Aorta (tissue), 5 donors: Measurements from ENCODE around the gene GKAP1. TPM values are rescaled to one million over a fixed set of nuclear protein-coding genes. Genes with fewer than 3 reads are reported as not detected.
"Not testable (repeated sequence)": the region's sequence is repeated elsewhere in the genome, so short reads cannot be mapped to it uniquely, and the experiment has no call there.

Experiments used
- ATAC-seq: fragments of 200-7000 bp; cut with Tn5 transposase; one replicate; pipeline ENCODE4 v1.9.1; 2022; ENCODE audit warnings: moderate library complexity; ENCODE audit not compliant: low FRiP score
- DNase-seq, 2 donors: peaks; one replicate each; pipeline ENCODE4 v3.0.0-alpha.2; 2020
- H3K27ac ChIP-seq, 2 donors: one replicate each; pipeline ENCODE4 v1.5.1; 2013; ENCODE audit warnings: low read length in 2 of 2, mild to moderate bottlenecking in 2 of 2, moderate library complexity in 2 of 2, control low read depth in 1 of 2, inconsistent platforms in 1 of 2, low read depth in 1 of 2
- H3K27me3 ChIP-seq, 2 donors: one replicate each; pipeline ENCODE4 v1.6.1; 2013; ENCODE audit warnings: control low read depth in 1 of 2, low read length in 1 of 2, mild to moderate bottlenecking in 1 of 2, moderate library complexity in 1 of 2; ENCODE audit not compliant: insufficient read depth in 2 of 2, control insufficient read depth in 1 of 2
- H3K36me3 ChIP-seq, 2 donors: one replicate each; pipeline ENCODE4 v1.6.1; 2013; ENCODE audit warnings: control low read depth in 1 of 2, low read length in 1 of 2, mild to moderate bottlenecking in 1 of 2; ENCODE audit not compliant: insufficient read depth in 2 of 2, control insufficient read depth in 1 of 2
- H3K4me1 ChIP-seq, 2 donors: one replicate each; pipeline ENCODE4 v1.6.1; 2013; ENCODE audit warnings: low read length in 2 of 2, control low read depth in 1 of 2, mild to moderate bottlenecking in 1 of 2, moderate library complexity in 1 of 2; ENCODE audit not compliant: insufficient read depth in 2 of 2, control insufficient read depth in 1 of 2
- H3K4me3 ChIP-seq, 2 donors: one replicate each; pipeline ENCODE4 v1.5.1; 2013; ENCODE audit warnings: low read length in 2 of 2, control low read depth in 1 of 2, mild to moderate bottlenecking in 1 of 2
- H3K9me3 ChIP-seq: one replicate; pipeline ENCODE4 v1.6.1; 2013; ENCODE audit warnings: mild to moderate bottlenecking, low read length; ENCODE audit not compliant: control insufficient read depth
- WGBS, 2 donors: extraction: QIAGEN DNeasy Blood & Tissue Kit; methylation state at CpG; one replicate each; pipeline ENCODE4 v1.1.7; 2013; 5-methylcytosine and 5-hydroxymethylcytosine counted together
- intact Hi-C, 2 donors: fragments of 100-400 bp; cut with DNase I; formaldehyde crosslinking; loops; one replicate each; pipeline versions ENCODE4 v1.14.2 to v1.15.0; 2022
- long read RNA-seq, 2 donors: library from polyadenylated mRNA; unstranded; transcript quantifications; one replicate each; pipeline ENCODE4 v2.0.0, GENCODE V29; 2020 to 2021
- polyA plus RNA-seq, 2 donors: library from polyadenylated mRNA; stranded (reverse); fragments of 200-250 nt; gene quantifications; one replicate each; pipeline ENCODE4 v1.2.3, GENCODE V29; 2013
- total RNA-seq, 2 donors: library from RNA; stranded (reverse); fragmentation: NEBNext Ultra II Directional; extraction: Animal tissue kit (Norgen Biotek cat#: 25700); gene quantifications; one replicate each; pipeline ENCODE4 v1.2.1, GENCODE V29; 2021
- donor health status: healthy with polysubstance abuse.
- donor health status: Bipolar disorder and iron deficiency.
- donor health status: DM: no; HTN: no; CAD: no.
- donor health status: DM: no; HTN: no; CAD: no.
- donor health status: DM: yes; HTN: yes; CAD: no.

GKAP1 gene
- total RNA-seq, result 10 to 100 TPM in 1 of 2 donors, 1 to 10 TPM in 1; 8.0 to 10.2 TPM
- polyA plus RNA-seq, result 10 to 100 TPM in 1 of 2 donors, 1 to 10 TPM in 1; 8.2 to 14.8 TPM
- long read RNA-seq, donor 1, result 0 reads
- long read RNA-seq, donor 2, partial matches to known transcripts, result 2 of 6 reads
- long read RNA-seq, donor 2, other reads (novel, unspliced or antisense), result 1 of 6 reads

- peak within 1 kb of the TSS in 1 of 2 donors; percentile 64 for H3K27ac ChIP-seq
- H3K27me3 ChIP-seq, intact Hi-C loops, H3K9me3 ChIP-seq, H3K36me3 ChIP-seq, H3K4me1 ChIP-seq: not testable (repeated sequence)
- 1% methylated on average over 19 to 103 of the region's 103 CpGs for WGBS, 2 donors
- ATAC-seq (peak; percentile 91), DNase-seq (peak; percentile 81 to 90)
- peak within 1 kb of the TSS; percentile 27 to 65 for H3K4me3 ChIP-seq
These were observed at the start of gene GKAP1 for GRCh38 chr9:83817356-83818278. TSS of gene GKAP1 (minus strand) at chr9:83817769. CDS start at chr9:83806517, 11,252 bp downstream.

GRCh38 chr9:83849895-83850294, 32.3 kb upstream of the GKAP1 start:
- H3K4me1 ChIP-seq, H3K9me3 ChIP-seq, H3K27me3 ChIP-seq, H3K36me3 ChIP-seq, ATAC-seq, H3K4me3 ChIP-seq, H3K27ac ChIP-seq, DNase-seq, intact Hi-C loops: not testable (repeated sequence)
- WGBS, 2 donors, result 95 to 98% methylated on average over 8 of the region's 8 CpGs

- H3K27ac ChIP-seq, H3K4me1 ChIP-seq, H3K36me3 ChIP-seq, H3K9me3 ChIP-seq, intact Hi-C loops, H3K4me3 ChIP-seq, DNase-seq, H3K27me3 ChIP-seq: not testable (repeated sequence)
- ATAC-seq, result peak; percentile 60
- WGBS, 2 donors, result 65 to 69% methylated on average over 6 to 7 of the region's 7 CpGs
These were observed 19.6 kb upstream of the GKAP1 start for GRCh38 chr9:83837070-83837643.

- 71 to 73% methylated on average over 5 of the region's 5 CpGs for WGBS, 2 donors
- DNase-seq, H3K27me3 ChIP-seq, H3K36me3 ChIP-seq, H3K27ac ChIP-seq, H3K9me3 ChIP-seq, intact Hi-C loops, H3K4me1 ChIP-seq, H3K4me3 ChIP-seq, ATAC-seq: not testable (repeated sequence)
These were observed 13.0 kb upstream of the GKAP1 start for GRCh38 chr9:83830426-83831071.

- H3K27me3 ChIP-seq, intact Hi-C loops, H3K4me3 ChIP-seq, H3K9me3 ChIP-seq, H3K4me1 ChIP-seq, DNase-seq, ATAC-seq, H3K36me3 ChIP-seq, H3K27ac ChIP-seq: not testable (repeated sequence)
- WGBS, 2 donors, result 79 to 86% methylated on average over 3 of the region's 3 CpGs
These were observed 7.5 kb upstream of the GKAP1 start for GRCh38 chr9:83824986-83825623.

- H3K9me3 ChIP-seq, ATAC-seq, H3K36me3 ChIP-seq, H3K27me3 ChIP-seq, intact Hi-C loops, DNase-seq, H3K4me1 ChIP-seq: not testable (repeated sequence)
- Histone ChIP-seq H3K4me3 (peak overlapping the region; percentile 27 to 65), H3K27ac (peak overlapping the region in 1 of 2 donors; percentile 49)
- 0% methylated on average over 28 to 38 of the region's 38 CpGs for WGBS, 2 donors
These were observed 586 bp downstream of the GKAP1 start for GRCh38 chr9:83817011-83817355.

GRCh38 chr9:83815120-83815519, 2.4 kb downstream of the GKAP1 start:
- intact Hi-C loops, H3K27ac ChIP-seq, ATAC-seq, H3K36me3 ChIP-seq, DNase-seq, H3K4me1 ChIP-seq, H3K9me3 ChIP-seq, H3K4me3 ChIP-seq, H3K27me3 ChIP-seq: not testable (repeated sequence)
- 98% methylated on average over 4 of the region's 4 CpGs for WGBS, 2 donors

GRCh38 chr9:83809213-83809612, 8.4 kb downstream of the GKAP1 start:
- H3K27ac ChIP-seq, H3K36me3 ChIP-seq, H3K9me3 ChIP-seq, ATAC-seq, DNase-seq, H3K4me3 ChIP-seq, H3K27me3 ChIP-seq, H3K4me1 ChIP-seq, intact Hi-C loops: not testable (repeated sequence)
- WGBS, 2 donors, result 30 to 75% methylated on average over 1 of the region's 1 CpG
